ENCODE measurements around the gene AMFR. TPM values are rescaled to one million over a fixed set of nuclear protein-coding genes. Genes with fewer than 3 reads are reported as not detected.

The AMFR gene
- total RNA-seq, 1 experiment from 2014 or later: 31.7 TPM

- Mint-ChIP-seq H3K27ac (no peak overlapping the region), H3K36me3 (peaks cover 13% of the 10 kb centered on the region; the same call in 1 of the 2 replicates), H3K27me3 (ENCODE audit: low read depth) (no peaks in the 10 kb centered on the region), H3K4me3 (no peak overlapping the region), H3K9me3 (no peaks in the 10 kb centered on the region), H3K4me1 (peaks cover 9% of the 10 kb centered on the region; the same call in 1 of the 2 replicates)
- ChIA-PET CTCF (interaction anchor here (1.4 to 3.9 kb wide), 2 partner anchors 13 to 32 kb away, joined by 3 to 17 read pairs; no protein-coding TSS in a partner anchor), POLR2A (no interaction called here)
- TF ChIP-seq, protein P1, sequence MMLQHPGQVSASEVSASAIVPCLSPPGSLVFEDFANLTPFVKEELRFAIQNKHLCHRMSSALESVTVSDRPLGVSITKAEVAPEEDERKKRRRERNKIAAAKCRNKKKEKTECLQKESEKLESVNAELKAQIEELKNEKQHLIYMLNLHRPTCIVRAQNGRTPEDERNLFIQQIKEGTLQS (CRISPR knock-in tag; conservative IDR thresholded peaks at IDR 0.05): no peak
- TF ChIP-seq ZNF219 (CRISPR knock-in tag; IDR thresholded peaks at IDR 0.05; ENCODE audit: borderline replicate concordance): no peak
- no peak for TF ChIP-seq CDX4 (CRISPR knock-in tag; IDR thresholded peaks at IDR 0.05; ENCODE audit: borderline replicate concordance)
- TF ChIP-seq STAT6 (CRISPR knock-in tag; conservative IDR thresholded peaks at IDR 0.05; ENCODE audit: low read depth): no peak
- TF ChIP-seq ZMAT4 (CRISPR knock-in tag; IDR thresholded peaks at IDR 0.05): no peak
- no peak for TF ChIP-seq NR3C1 (CRISPR knock-in tag; conservative IDR thresholded peaks at IDR 0.05; ENCODE audit: low read depth)
- TF ChIP-seq HMGA2 (CRISPR knock-in tag; IDR thresholded peaks at IDR 0.05): no peak
- TF ChIP-seq, protein P2, sequence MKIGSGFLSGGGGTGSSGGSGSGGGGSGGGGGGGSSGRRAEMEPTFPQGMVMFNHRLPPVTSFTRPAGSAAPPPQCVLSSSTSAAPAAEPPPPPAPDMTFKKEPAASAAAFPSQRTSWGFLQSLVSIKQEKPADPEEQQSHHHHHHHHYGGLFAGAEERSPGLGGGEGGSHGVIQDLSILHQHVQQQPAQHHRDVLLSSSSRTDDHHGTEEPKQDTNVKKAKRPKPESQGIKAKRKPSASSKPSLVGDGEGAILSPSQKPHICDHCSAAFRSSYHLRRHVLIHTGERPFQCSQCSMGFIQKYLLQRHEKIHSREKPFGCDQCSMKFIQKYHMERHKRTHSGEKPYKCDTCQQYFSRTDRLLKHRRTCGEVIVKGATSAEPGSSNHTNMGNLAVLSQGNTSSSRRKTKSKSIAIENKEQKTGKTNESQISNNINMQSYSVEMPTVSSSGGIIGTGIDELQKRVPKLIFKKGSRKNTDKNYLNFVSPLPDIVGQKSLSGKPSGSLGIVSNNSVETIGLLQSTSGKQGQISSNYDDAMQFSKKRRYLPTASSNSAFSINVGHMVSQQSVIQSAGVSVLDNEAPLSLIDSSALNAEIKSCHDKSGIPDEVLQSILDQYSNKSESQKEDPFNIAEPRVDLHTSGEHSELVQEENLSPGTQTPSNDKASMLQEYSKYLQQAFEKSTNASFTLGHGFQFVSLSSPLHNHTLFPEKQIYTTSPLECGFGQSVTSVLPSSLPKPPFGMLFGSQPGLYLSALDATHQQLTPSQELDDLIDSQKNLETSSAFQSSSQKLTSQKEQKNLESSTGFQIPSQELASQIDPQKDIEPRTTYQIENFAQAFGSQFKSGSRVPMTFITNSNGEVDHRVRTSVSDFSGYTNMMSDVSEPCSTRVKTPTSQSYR (CRISPR knock-in tag; IDR thresholded peaks at IDR 0.05): no peak
- DNase-seq (ENCODE audit: low spot score) (no peak), ATAC-seq (no peak)
These were observed 56.1 kb downstream of the AMFR start for GRCh38 chr16:56369202-56369601.

GRCh38 chr16:56368545-56368944, 56.8 kb downstream of the AMFR start:
- CTCF ChIA-PET: interaction anchor here (3.9 kb wide), 1 partner anchor 12 kb away, joined by 17 read pairs; no protein-coding TSS in a partner anchor
- H3K27me3 Mint-ChIP-seq (ENCODE audit: low read depth): no peaks in the 10 kb centered on the region

More at GRCh38 chr16:56368545-56368944, 56.8 kb downstream of the AMFR start:
- TF ChIP-seq, protein P3, sequence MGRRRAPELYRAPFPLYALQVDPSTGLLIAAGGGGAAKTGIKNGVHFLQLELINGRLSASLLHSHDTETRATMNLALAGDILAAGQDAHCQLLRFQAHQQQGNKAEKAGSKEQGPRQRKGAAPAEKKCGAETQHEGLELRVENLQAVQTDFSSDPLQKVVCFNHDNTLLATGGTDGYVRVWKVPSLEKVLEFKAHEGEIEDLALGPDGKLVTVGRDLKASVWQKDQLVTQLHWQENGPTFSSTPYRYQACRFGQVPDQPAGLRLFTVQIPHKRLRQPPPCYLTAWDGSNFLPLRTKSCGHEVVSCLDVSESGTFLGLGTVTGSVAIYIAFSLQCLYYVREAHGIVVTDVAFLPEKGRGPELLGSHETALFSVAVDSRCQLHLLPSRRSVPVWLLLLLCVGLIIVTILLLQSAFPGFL (CRISPR knock-in tag; IDR thresholded peaks at IDR 0.05; ENCODE audit: borderline replicate concordance): no peak
- TF ChIP-seq, protein P4, sequence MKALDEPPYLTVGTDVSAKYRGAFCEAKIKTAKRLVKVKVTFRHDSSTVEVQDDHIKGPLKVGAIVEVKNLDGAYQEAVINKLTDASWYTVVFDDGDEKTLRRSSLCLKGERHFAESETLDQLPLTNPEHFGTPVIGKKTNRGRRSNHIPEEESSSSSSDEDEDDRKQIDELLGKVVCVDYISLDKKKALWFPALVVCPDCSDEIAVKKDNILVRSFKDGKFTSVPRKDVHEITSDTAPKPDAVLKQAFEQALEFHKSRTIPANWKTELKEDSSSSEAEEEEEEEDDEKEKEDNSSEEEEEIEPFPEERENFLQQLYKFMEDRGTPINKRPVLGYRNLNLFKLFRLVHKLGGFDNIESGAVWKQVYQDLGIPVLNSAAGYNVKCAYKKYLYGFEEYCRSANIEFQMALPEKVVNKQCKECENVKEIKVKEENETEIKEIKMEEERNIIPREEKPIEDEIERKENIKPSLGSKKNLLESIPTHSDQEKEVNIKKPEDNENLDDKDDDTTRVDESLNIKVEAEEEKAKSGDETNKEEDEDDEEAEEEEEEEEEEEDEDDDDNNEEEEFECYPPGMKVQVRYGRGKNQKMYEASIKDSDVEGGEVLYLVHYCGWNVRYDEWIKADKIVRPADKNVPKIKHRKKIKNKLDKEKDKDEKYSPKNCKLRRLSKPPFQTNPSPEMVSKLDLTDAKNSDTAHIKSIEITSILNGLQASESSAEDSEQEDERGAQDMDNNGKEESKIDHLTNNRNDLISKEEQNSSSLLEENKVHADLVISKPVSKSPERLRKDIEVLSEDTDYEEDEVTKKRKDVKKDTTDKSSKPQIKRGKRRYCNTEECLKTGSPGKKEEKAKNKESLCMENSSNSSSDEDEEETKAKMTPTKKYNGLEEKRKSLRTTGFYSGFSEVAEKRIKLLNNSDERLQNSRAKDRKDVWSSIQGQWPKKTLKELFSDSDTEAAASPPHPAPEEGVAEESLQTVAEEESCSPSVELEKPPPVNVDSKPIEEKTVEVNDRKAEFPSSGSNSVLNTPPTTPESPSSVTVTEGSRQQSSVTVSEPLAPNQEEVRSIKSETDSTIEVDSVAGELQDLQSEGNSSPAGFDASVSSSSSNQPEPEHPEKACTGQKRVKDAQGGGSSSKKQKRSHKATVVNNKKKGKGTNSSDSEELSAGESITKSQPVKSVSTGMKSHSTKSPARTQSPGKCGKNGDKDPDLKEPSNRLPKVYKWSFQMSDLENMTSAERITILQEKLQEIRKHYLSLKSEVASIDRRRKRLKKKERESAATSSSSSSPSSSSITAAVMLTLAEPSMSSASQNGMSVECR (CRISPR knock-in tag; IDR thresholded peaks at IDR 0.05; ENCODE audit: borderline replicate concordance): no peak
- TF ChIP-seq ATF1 (CRISPR knock-in tag; IDR thresholded peaks at IDR 0.05): no peak
- no peak for TF ChIP-seq EMX1 (CRISPR knock-in tag; IDR thresholded peaks at IDR 0.05)
- TF ChIP-seq TCF7 (CRISPR knock-in tag; IDR thresholded peaks at IDR 0.05; ENCODE audit: low read depth): no peak
- no peak for TF ChIP-seq ATF2 (CRISPR knock-in tag; IDR thresholded peaks at IDR 0.05; ENCODE audit: borderline replicate concordance, low read depth)
- no peak overlapping the region for H3K4me3 Mint-ChIP-seq
- POLR2A ChIA-PET: no interaction called here
- H3K27ac Mint-ChIP-seq: no peak overlapping the region
- H3K36me3 Mint-ChIP-seq: peaks cover 13% of the 10 kb centered on the region; the same call in 1 of the 2 replicates
- DNase-seq (ENCODE audit: low spot score): no peak
- peaks cover 9% of the 10 kb centered on the region; the same call in 1 of the 2 replicates for H3K4me1 Mint-ChIP-seq
- H3K9me3 Mint-ChIP-seq: no peaks in the 10 kb centered on the region
- no peak for ATAC-seq

Measured in WTC11 (cell line).